HepG2 (cell line): Measurements from ENCODE around the gene FPR3. TPM values are rescaled to one million over a fixed set of nuclear protein-coding genes. Genes with fewer than 3 reads are reported as not detected.

ENCODE experiments used
- ATAC-seq: fragments of 200-7000 bp; cut with Tn5 transposase; 3 replicates; pipeline ENCODE4 v1.9.1; 2020; ENCODE audit warnings: mild to moderate bottlenecking, moderate library complexity
- BruUV-seq: library from RNA; stranded (reverse); fragments of 400-500 nt; replicated peaks from 2 replicates; lab custom pipeline; 2021; lab: Mats Ljungman, UMichigan
- CTCF ChIA-PET: fragments of 300-600 bp; formaldehyde crosslinking; extraction: SDS; loops from one replicate; lab custom pipeline; 2021; ENCODE audit warnings: low total read pairs, inconsistent platforms, low intra/inter-chr PET ratio; lab: Yijun Ruan, JAX
- POLR2A ChIA-PET: fragments of 350-600 bp; sonication (Branson Sonifier 250); formaldehyde crosslinking; loops from one replicate; lab custom pipeline; 2020; ENCODE audit warnings: antibody characterized with exemption, inconsistent platforms; lab: Yijun Ruan, JAX
- DNase-seq: peaks from one replicate; pipeline ENCODE4 v3.0.0-alpha.2; 2015; ENCODE audit warnings: low spot score
- FAIRE-seq: peaks from 3 replicates; lab custom pipeline; 2011; peaks lifted over from hg19 to GRCh38; lab: Jason Lieb, UNC
- H2AFZ ChIP-seq: one replicate; pipeline ENCODE4 v1.6.1; 2011; ENCODE audit warnings: low read length, inconsistent platforms
- H3K27ac ChIP-seq: fragments of 300-600 bp; 3 replicates; pipeline ENCODE4 v1.8.0; 2011; ENCODE audit warnings: mixed run types, mild to moderate bottlenecking, mixed read lengths, low read length, inconsistent platforms; ENCODE audit not compliant: insufficient read depth; ENCODE audit errors: extremely low read length
- H3K27me3 ChIP-seq, 2 experiments: fragments of 200-600 bp in 1 of 2; 2 replicates in 1 of 2; 3 replicates in 1 of 2; pipeline versions ENCODE4 v1.6.0 to v1.8.0; 2011; ENCODE audit warnings: low read length in 2 of 2, mild to moderate bottlenecking in 2 of 2, moderate library complexity in 2 of 2, inconsistent platforms in 1 of 2; ENCODE audit not compliant: insufficient read depth in 2 of 2, control insufficient read depth in 1 of 2
- H3K36me3 ChIP-seq, 2 experiments: fragments of 200-600 bp in 1 of 2; replicated peaks in 1 of 2; 2 replicates in 1 of 2; 3 replicates in 1 of 2; pipeline versions ENCODE4 v1.5.1 to v1.8.0; 2011; ENCODE audit warnings: low read length in 2 of 2, inconsistent platforms in 1 of 2; ENCODE audit not compliant: insufficient read depth in 2 of 2, control insufficient read depth in 1 of 2
- H3K4me1 ChIP-seq: 2 replicates; pipeline ENCODE4 v1.5.1; 2012; ENCODE audit warnings: low read length, inconsistent platforms; ENCODE audit not compliant: insufficient read depth
- H3K4me2 ChIP-seq: 2 replicates; pipeline ENCODE4 v1.6.0; 2011; ENCODE audit warnings: low read depth, low read length, inconsistent platforms
- H3K4me3 ChIP-seq, 3 experiments: fragments of 200-600 bp in 1 of 3; sonication (generic), shearing (Covaris generic) in 1 of 3; replicated peaks in 1 of 3; 2 replicates each; pipeline ENCODE4 v1.5.1; 2011 to 2016; ENCODE audit warnings: low read length in 3 of 3, inconsistent platforms in 2 of 3, low read depth in 2 of 3, mild to moderate bottlenecking in 2 of 3, control low read depth in 1 of 3, mixed read lengths in 1 of 3; ENCODE audit not compliant: insufficient read depth in 1 of 3
- H3K79me2 ChIP-seq: one replicate; pipeline ENCODE4 v1.6.1; 2011; ENCODE audit warnings: low read length, inconsistent platforms; ENCODE audit not compliant: insufficient read depth
- H3K9ac ChIP-seq: 2 replicates; pipeline ENCODE4 v1.6.0; 2011; ENCODE audit warnings: mild to moderate bottlenecking, low read depth, low read length, inconsistent platforms; ENCODE audit not compliant: insufficient read depth
- H3K9me3 ChIP-seq: 2 replicates; pipeline ENCODE4 v1.5.1; 2012; ENCODE audit warnings: mild to moderate bottlenecking, low read length
- H4K20me1 ChIP-seq: 2 replicates; pipeline ENCODE4 v1.6.0; 2011; ENCODE audit warnings: inconsistent platforms, mild to moderate bottlenecking, low read length, moderate library complexity; ENCODE audit not compliant: insufficient read depth
- ASH2L ChIP-seq: fragments of 300-600, 200-600 bp; sonication (generic); IDR thresholded peaks from 2 replicates; pipeline ENCODE4 v1.7.0; 2017; ENCODE audit warnings: low read depth, mild to moderate bottlenecking, moderate library complexity, mixed read lengths, low read length; ENCODE audit not compliant: insufficient read length
- BORCS8-MEF2B ChIP-seq: sonication (generic); formaldehyde crosslinking; IDR thresholded peaks from 2 replicates; pipeline ENCODE4 v1.8.0; 2022; ENCODE audit warnings: mild to moderate bottlenecking, missing genetic modification reagents
- KDM2A ChIP-seq: sonication (generic); formaldehyde crosslinking; IDR thresholded peaks from 2 replicates; pipeline ENCODE4 v1.4.0; 2020; ENCODE audit warnings: low read depth, missing genetic modification reagents, borderline replicate concordance
- SRSF9 ChIP-seq: fragments of 200-400 bp; formaldehyde crosslinking; IDR thresholded peaks from 2 replicates; pipeline ENCODE4 v1.6.1; 2018; ENCODE audit warnings: borderline replicate concordance, mild to moderate bottlenecking, low read depth, low read length; ENCODE audit not compliant: insufficient read depth, poor library complexity, severe bottlenecking
- U2AF1 ChIP-seq: fragments of 200-400 bp; formaldehyde crosslinking; optimal IDR thresholded peaks from 2 replicates; pipeline ENCODE3; 2017; ENCODE audit warnings: mild to moderate bottlenecking, low read depth, low read length
- ZBTB49 ChIP-seq: sonication (generic); formaldehyde crosslinking; IDR thresholded peaks from 2 replicates; pipeline ENCODE4 v1.4.0; 2020; ENCODE audit warnings: missing genetic modification reagents, borderline replicate concordance
- ZNF619 ChIP-seq: sonication (generic); formaldehyde crosslinking; IDR thresholded peaks from 2 replicates; pipeline ENCODE4 v1.4.0; 2020; ENCODE audit warnings: mild to moderate bottlenecking, missing genetic modification reagents
- WGBS: methylation state at CpG from one replicate; pipeline ENCODE4 v1.1.6; 2017; ENCODE audit warnings: low lambda C conversion rate; 5-methylcytosine and 5-hydroxymethylcytosine counted together
- in situ Hi-C: cut with HindIII; loops from 2 replicates; pipeline ENCODE4 v1.10.0; 2017; ENCODE audit warnings: low pct_unique_long_range_greater_than_20kb; ENCODE audit not compliant: extremely low pct_ligation_motif_present
- intact Hi-C: fragments of 100-400 bp; cut with micrococcal nuclease; formaldehyde crosslinking; loops from one replicate; pipeline ENCODE4 v1.10.0; 2022; ENCODE audit not compliant: unreplicated experiment
- polyA plus RNA-seq, 8 experiments: library from polyadenylated mRNA; depleted of rRNA in 3 of 8; stranded (reverse) in 7 of 8; unstranded in 1 of 8; fragments of >200 nt; fragmentation: Illumina TruSeq in 4 of 8; extraction: Trizol in 4 of 8; gene quantifications; 2 replicates each; pipeline versions ENCODE4 v1.2.1 to v1.2.3, GENCODE V29; 2011 to 2016; ENCODE audit warnings: low read depth in 4 of 8, missing spikeins in 1 of 8, mixed read lengths in 1 of 8; ENCODE audit not compliant: insufficient read depth in 1 of 8
- total RNA-seq, 5 experiments: library from RNA; depleted of rRNA; stranded (reverse); fragments of >200 nt; fragmentation: Illumina TruSeq; extraction: Trizol; gene quantifications; 2 replicates each; pipeline ENCODE4 v1.2.3, GENCODE V29; 2016; ENCODE audit warnings: low read depth in 1 of 5

The FPR3 gene
- total and polyA plus RNA-seq, 2 of the 13 experiments (the other 11 are each of a cell fraction or from before 2014, with no cell fraction given): not detected

- Histone ChIP-seq H3K27me3 (peaks cover 0 to 5% of the 10 kb centered on the region in 2 experiments; a peak in 2 of 5 replicates), H3K79me2 (no peaks in the 10 kb centered on the region), H3K9me3 (no peaks in the 10 kb centered on the region; the same call in 1 of the 2 replicates), H3K4me2 (no peak within 1 kb of the TSS), H4K20me1 (no peaks in the 10 kb centered on the region), H3K4me3 (no peak within 1 kb of the TSS), H3K4me1 (no peaks in the 10 kb centered on the region), H3K9ac (no peak within 1 kb of the TSS), H3K36me3 (no peaks in the 10 kb centered on the region), H2AFZ (no peak within 1 kb of the TSS), H3K27ac (no peak within 1 kb of the TSS)
- no peak for ATAC-seq
- no TSS peak for BruUV-seq
- WGBS: 24% methylated on average over 8 of the region's 8 CpGs
- intact Hi-C loops: no loop called here
- in situ Hi-C loops: no loop called here
- POLR2A ChIA-PET: no interaction called here
- no peak for DNase-seq
- TF ChIP-seq KDM2A (CRISPR knock-in tag) (no peak), ASH2L (no peak), ZBTB49 (CRISPR knock-in tag) (no peak), BORCS8-MEF2B (CRISPR knock-in tag) (no peak), U2AF1 (no peak), ZNF619 (CRISPR knock-in tag) (no peak), SRSF9 (no peak)
- CTCF ChIA-PET: no interaction called here
- FAIRE-seq: no peak
Measured at GRCh38 chr19:51760697-51761356, 34.1 kb upstream of the FPR3 start, which contains the start of gene FPR2. Gene FPR2 (plus strand): TSS chr19:51761180. CDS start chr19:51768659, 7,479 bp downstream.
